Measurements from ENCODE around the gene SLC35F5.

DNA sequence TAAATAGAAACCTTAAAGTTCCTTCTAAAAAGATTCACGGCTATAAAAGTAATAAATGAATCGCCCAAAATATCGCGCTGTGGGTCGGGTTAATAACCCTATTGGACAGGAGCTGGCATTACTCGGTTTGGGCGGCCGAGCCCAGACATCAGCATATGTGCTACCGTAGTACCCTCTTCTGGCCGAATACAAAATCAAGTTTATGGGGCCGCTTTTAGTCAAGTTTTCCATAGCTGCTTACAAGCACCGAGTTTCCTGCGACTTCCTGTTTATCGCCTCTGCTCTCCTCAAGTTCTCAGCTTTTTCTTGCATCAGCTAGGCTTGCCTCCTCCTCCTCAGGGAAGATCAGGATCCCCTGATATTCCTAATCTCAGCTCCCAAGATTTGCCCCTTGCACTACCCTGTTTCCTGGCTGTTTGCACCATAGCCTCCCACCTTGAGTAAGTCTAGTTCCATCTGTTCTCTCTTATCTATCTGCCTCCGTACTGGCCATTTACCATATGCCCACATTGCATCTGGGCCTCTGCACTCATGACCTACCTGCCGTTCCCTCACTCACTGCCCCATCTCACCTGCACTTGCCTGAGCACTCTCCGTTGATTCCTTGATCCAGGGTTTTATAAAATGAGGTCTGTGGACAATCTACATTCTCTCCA lies 56.1 kb downstream of the SLC35F5 start:
- TF ChIP-seq EZH2 (IDR thresholded peaks at IDR 0.05; ENCODE audit: low read depth, unreplicated experiment) (no peak), REST (IDR thresholded peaks at IDR 0.05; ENCODE audit: unreplicated experiment) (no peak), POLR2AphosphoS5 (IDR thresholded peaks at IDR 0.05; ENCODE audit: low read depth) (no peak), ETS1 (IDR thresholded peaks at IDR 0.05) (no peak), EZH2phosphoT487 (IDR thresholded peaks at IDR 0.05; ENCODE audit: unreplicated experiment) (no peak), STAT1 (IDR thresholded peaks at IDR 0.05; ENCODE audit: unreplicated experiment) (no peak), NANOG (IDR thresholded peaks at IDR 0.05; ENCODE audit: borderline replicate concordance) (no peak), CREB1 (CRISPR knock-in tag; IDR thresholded peaks at IDR 0.05; ENCODE audit: low read depth) (no peak), JUNB (IDR thresholded peaks at IDR 0.05; ENCODE audit: unreplicated experiment) (no peak)
- TF ChIP-seq, protein P1, sequence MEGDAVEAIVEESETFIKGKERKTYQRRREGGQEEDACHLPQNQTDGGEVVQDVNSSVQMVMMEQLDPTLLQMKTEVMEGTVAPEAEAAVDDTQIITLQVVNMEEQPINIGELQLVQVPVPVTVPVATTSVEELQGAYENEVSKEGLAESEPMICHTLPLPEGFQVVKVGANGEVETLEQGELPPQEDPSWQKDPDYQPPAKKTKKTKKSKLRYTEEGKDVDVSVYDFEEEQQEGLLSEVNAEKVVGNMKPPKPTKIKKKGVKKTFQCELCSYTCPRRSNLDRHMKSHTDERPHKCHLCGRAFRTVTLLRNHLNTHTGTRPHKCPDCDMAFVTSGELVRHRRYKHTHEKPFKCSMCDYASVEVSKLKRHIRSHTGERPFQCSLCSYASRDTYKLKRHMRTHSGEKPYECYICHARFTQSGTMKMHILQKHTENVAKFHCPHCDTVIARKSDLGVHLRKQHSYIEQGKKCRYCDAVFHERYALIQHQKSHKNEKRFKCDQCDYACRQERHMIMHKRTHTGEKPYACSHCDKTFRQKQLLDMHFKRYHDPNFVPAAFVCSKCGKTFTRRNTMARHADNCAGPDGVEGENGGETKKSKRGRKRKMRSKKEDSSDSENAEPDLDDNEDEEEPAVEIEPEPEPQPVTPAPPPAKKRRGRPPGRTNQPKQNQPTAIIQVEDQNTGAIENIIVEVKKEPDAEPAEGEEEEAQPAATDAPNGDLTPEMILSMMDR (conservative IDR thresholded peaks at IDR 0.05; ENCODE audit: low read depth in 2 of 2): peak; percentile 50 to 67
- TF ChIP-seq, protein P2, sequence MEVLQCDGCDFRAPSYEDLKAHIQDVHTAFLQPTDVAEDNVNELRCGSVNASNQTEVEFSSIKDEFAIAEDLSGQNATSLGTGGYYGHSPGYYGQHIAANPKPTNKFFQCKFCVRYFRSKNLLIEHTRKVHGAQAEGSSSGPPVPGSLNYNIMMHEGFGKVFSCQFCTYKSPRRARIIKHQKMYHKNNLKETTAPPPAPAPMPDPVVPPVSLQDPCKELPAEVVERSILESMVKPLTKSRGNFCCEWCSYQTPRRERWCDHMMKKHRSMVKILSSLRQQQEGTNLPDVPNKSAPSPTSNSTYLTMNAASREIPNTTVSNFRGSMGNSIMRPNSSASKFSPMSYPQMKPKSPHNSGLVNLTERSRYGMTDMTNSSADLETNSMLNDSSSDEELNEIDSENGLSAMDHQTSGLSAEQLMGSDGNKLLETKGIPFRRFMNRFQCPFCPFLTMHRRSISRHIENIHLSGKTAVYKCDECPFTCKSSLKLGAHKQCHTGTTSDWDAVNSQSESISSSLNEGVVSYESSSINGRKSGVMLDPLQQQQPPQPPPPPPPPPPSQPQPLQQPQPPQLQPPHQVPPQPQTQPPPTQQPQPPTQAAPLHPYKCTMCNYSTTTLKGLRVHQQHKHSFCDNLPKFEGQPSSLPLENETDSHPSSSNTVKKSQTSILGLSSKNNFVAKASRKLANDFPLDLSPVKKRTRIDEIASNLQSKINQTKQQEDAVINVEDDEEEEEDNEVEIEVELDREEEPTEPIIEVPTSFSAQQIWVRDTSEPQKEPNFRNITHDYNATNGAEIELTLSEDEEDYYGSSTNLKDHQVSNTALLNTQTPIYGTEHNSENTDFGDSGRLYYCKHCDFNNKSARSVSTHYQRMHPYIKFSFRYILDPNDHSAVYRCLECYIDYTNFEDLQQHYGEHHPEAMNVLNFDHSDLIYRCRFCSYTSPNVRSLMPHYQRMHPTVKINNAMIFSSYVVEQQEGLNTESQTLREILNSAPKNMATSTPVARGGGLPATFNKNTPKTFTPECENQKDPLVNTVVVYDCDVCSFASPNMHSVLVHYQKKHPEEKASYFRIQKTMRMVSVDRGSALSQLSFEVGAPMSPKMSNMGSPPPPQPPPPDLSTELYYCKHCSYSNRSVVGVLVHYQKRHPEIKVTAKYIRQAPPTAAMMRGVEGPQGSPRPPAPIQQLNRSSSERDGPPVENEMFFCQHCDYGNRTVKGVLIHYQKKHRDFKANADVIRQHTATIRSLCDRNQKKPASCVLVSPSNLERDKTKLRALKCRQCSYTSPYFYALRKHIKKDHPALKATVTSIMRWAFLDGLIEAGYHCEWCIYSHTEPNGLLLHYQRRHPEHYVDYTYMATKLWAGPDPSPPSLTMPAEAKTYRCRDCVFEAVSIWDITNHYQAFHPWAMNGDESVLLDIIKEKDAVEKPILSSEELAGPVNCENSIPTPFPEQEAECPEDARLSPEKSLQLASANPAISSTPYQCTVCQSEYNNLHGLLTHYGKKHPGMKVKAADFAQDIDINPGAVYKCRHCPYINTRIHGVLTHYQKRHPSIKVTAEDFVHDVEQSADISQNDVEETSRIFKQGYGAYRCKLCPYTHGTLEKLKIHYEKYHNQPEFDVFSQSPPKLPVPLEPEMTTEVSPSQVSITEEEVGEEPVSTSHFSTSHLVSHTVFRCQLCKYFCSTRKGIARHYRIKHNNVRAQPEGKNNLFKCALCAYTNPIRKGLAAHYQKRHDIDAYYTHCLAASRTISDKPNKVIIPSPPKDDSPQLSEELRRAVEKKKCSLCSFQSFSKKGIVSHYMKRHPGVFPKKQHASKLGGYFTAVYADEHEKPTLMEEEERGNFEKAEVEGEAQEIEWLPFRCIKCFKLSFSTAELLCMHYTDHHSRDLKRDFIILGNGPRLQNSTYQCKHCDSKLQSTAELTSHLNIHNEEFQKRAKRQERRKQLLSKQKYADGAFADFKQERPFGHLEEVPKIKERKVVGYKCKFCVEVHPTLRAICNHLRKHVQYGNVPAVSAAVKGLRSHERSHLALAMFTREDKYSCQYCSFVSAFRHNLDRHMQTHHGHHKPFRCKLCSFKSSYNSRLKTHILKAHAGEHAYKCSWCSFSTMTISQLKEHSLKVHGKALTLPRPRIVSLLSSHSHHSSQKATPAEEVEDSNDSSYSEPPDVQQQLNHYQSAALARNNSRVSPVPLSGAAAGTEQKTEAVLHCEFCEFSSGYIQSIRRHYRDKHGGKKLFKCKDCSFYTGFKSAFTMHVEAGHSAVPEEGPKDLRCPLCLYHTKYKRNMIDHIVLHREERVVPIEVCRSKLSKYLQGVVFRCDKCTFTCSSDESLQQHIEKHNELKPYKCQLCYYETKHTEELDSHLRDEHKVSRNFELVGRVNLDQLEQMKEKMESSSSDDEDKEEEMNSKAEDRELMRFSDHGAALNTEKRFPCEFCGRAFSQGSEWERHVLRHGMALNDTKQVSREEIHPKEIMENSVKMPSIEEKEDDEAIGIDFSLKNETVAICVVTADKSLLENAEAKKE (CRISPR knock-in tag; IDR thresholded peaks at IDR 0.05): no peak

All from GM23338 (cell line).